Measurements from ENCODE around the gene ANTXRL. TPM values are rescaled to one million over a fixed set of nuclear protein-coding genes. Genes with fewer than 3 reads are reported as not detected.
"Not testable (repeated sequence)": the region's sequence is repeated elsewhere in the genome, so short reads cannot be mapped to it uniquely, and the experiment has no call there.

The ANTXRL gene
- total RNA-seq, 1 donor from 2014 or later, result not detected

DNA sequence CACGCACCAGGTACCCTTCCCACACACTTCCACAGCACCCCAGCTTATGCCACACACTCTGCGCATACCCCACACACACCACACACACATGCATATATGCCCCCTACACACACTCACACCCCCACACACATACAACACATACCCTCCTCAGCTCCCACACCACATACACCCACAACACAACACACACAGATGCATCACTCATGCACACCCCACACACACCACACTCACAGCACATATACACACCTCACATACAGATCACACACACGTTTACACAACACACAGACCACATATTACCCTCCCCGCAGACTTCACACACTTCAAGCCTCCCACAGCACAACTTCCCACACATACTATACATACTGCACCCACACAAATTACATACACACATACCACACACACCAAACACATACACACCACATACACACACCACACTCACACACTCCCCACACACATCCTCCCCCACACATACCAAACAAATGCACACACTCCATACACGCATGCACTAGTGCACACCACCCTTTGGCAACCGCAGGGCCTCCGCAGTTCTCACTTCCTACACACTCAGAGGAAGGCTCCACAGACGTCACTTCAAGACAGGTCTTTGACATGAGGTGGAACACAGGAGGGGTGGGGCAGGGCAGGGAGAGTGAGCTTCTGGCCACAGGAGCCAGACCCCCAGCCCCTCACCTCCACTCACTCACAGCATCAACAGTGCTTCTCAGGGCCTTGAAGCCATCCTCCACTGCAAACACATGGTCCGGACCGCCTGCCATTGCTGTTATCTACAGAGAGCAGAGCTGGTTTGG lies 18.5 kb upstream of the ANTXRL start:
- H3K9me3 ChIP-seq (ENCODE audit: insufficient read depth, low read depth, low read length), result no peaks in the 10 kb centered on the region
- H3K27ac ChIP-seq (ENCODE audit: low read depth, low read length), result no peak overlapping the region
- H2AFZ ChIP-seq (ENCODE audit: low read depth, low read length), result no peak overlapping the region
- Mint-ChIP-seq H3K36me3 (ENCODE audit: low read depth, unreplicated experiment) (no peaks in the 10 kb centered on the region), H3K27me3 (ENCODE audit: low read depth, unreplicated experiment) (peaks cover 23% of the 10 kb centered on the region), H3K27ac (ENCODE audit: unreplicated experiment) (no peak overlapping the region), H3K4me1 (ENCODE audit: low read depth, unreplicated experiment) (peaks cover 9% of the 10 kb centered on the region), H3K9me3 (ENCODE audit: unreplicated experiment) (no peaks in the 10 kb centered on the region), H3K4me3 (ENCODE audit: unreplicated experiment) (no peak overlapping the region)
- H3K4me3 ChIP-seq (ENCODE audit: insufficient read depth, low read depth, low read length), result no peak overlapping the region
- H3K4me2 ChIP-seq (ENCODE audit: low read length), result no peak overlapping the region
- H3K9ac ChIP-seq (ENCODE audit: low read length), result no peak overlapping the region
- DNase-seq (ENCODE audit: low read depth) (no peak), FAIRE-seq (no peak)
- H3K79me2 ChIP-seq (ENCODE audit: insufficient read depth, low read length), result no peaks in the 10 kb centered on the region
- no peaks in the 10 kb centered on the region for H4K20me1 ChIP-seq (ENCODE audit: insufficient read depth, low read length)
- H3K36me3 ChIP-seq (ENCODE audit: insufficient read depth, low read length), result no peaks in the 10 kb centered on the region
- no peak for TF ChIP-seq EZH2 (IDR thresholded peaks at IDR 0.05; ENCODE audit: insufficient read depth, low read length)
- TF ChIP-seq, protein P1, sequence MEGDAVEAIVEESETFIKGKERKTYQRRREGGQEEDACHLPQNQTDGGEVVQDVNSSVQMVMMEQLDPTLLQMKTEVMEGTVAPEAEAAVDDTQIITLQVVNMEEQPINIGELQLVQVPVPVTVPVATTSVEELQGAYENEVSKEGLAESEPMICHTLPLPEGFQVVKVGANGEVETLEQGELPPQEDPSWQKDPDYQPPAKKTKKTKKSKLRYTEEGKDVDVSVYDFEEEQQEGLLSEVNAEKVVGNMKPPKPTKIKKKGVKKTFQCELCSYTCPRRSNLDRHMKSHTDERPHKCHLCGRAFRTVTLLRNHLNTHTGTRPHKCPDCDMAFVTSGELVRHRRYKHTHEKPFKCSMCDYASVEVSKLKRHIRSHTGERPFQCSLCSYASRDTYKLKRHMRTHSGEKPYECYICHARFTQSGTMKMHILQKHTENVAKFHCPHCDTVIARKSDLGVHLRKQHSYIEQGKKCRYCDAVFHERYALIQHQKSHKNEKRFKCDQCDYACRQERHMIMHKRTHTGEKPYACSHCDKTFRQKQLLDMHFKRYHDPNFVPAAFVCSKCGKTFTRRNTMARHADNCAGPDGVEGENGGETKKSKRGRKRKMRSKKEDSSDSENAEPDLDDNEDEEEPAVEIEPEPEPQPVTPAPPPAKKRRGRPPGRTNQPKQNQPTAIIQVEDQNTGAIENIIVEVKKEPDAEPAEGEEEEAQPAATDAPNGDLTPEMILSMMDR (IDR thresholded peaks at IDR 0.05; ENCODE audit: insufficient read depth, low read depth, low read length), result no peak
- H3K4me1 ChIP-seq (ENCODE audit: insufficient read depth, low read length), result no peaks in the 10 kb centered on the region
- peaks cover 2% of the 10 kb centered on the region for H3K27me3 ChIP-seq (ENCODE audit: insufficient read depth, low read length)

DNA sequence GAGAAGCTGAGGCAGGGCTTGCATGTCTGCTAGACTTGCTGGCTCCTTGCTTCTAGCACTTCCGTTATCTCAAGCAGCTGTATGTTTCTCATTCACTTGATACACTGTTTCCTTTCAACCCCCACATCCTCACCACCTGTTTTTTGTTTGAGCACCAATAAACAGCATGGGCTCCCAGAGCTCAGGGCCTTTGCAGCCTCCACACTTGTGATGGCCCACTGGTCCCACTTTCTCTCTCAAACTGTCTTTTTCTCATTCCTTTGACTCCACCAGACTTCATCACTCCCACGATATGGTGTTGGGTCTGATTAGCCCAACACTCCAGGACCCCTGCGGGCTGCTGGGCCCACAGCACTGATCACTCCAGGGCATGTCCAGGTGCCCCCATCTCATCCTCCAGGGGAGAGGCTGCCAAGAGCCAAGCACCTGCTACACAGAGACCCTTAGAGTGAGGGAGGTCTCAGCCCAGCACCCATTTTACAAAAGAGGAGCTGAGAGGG lies 17.2 kb upstream of the ANTXRL start:
- not testable (repeated sequence) for H3K4me1 Mint-ChIP-seq (ENCODE audit: low read depth, unreplicated experiment); H3K4me1 ChIP-seq (ENCODE audit: insufficient read depth, low read length); H2AFZ ChIP-seq (ENCODE audit: low read depth, low read length); H3K27ac ChIP-seq (ENCODE audit: low read depth, low read length); H3K4me3 ChIP-seq (ENCODE audit: insufficient read depth, low read depth, low read length); H3K36me3 ChIP-seq (ENCODE audit: insufficient read depth, low read length); DNase-seq (ENCODE audit: low read depth); H3K36me3 Mint-ChIP-seq (ENCODE audit: low read depth, unreplicated experiment); H3K4me2 ChIP-seq (ENCODE audit: low read length); H3K9ac ChIP-seq (ENCODE audit: low read length); H3K27ac Mint-ChIP-seq (ENCODE audit: unreplicated experiment); H3K79me2 ChIP-seq (ENCODE audit: insufficient read depth, low read length); H4K20me1 ChIP-seq (ENCODE audit: insufficient read depth, low read length); H3K9me3 Mint-ChIP-seq (ENCODE audit: unreplicated experiment); FAIRE-seq; H3K9me3 ChIP-seq (ENCODE audit: insufficient read depth, low read depth, low read length); H3K27me3 ChIP-seq (ENCODE audit: insufficient read depth, low read length); H3K4me3 Mint-ChIP-seq (ENCODE audit: unreplicated experiment)
- H3K27me3 Mint-ChIP-seq (ENCODE audit: low read depth, unreplicated experiment), result peaks cover 29% of the 10 kb centered on the region

DNA sequence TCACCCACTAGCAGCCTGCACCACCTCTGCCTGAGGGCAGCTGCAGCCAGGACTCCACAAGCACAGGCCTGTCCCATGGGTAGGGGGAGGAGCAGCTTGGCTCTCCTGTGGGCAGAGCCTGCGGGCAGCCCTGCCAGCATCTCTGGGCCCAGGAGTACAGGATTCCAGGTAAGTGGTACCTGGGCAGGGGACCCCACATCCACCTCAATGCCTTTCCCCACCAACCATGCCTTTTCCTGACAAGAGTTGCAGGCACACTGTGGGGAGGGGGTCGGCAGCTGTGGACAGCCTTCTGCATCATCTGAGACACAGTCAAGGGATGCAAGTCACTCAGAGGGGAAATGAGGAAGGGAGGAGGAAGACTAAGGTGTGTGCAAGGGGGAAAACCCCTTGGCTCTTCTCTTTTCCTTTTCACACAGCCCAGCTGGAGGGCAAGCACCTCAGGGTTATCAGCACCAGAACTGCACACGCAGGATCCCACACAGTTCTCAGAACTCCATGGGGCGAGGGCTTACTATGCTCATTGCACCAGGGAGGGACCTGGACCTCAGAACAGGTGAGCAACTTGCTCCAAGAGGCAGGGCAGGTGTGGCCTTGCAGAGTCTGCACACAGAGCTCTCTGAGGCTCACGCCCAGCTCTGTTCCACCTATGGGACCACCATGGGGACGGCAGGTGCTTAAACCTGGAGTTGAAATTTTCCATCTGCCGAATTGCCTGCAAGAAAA lies 16.5 kb upstream of the ANTXRL start:
- Histone ChIP-seq H4K20me1 (ENCODE audit: insufficient read depth, low read length) (no peaks in the 10 kb centered on the region), H3K9me3 (ENCODE audit: insufficient read depth, low read depth, low read length) (no peaks in the 10 kb centered on the region), H3K4me3 (ENCODE audit: insufficient read depth, low read depth, low read length) (no peak overlapping the region), H2AFZ (ENCODE audit: low read depth, low read length) (no peak overlapping the region), H3K79me2 (ENCODE audit: insufficient read depth, low read length) (no peaks in the 10 kb centered on the region), H3K27ac (ENCODE audit: low read depth, low read length) (no peak overlapping the region), H3K36me3 (ENCODE audit: insufficient read depth, low read length) (no peaks in the 10 kb centered on the region), H3K4me1 (ENCODE audit: insufficient read depth, low read length) (no peaks in the 10 kb centered on the region), H3K4me2 (ENCODE audit: low read length) (no peak overlapping the region), H3K9ac (ENCODE audit: low read length) (no peak overlapping the region), H3K27me3 (ENCODE audit: insufficient read depth, low read length) (peaks cover 2% of the 10 kb centered on the region)
- Mint-ChIP-seq H3K36me3 (ENCODE audit: low read depth, unreplicated experiment) (no peaks in the 10 kb centered on the region), H3K4me1 (ENCODE audit: low read depth, unreplicated experiment) (peaks cover 9% of the 10 kb centered on the region), H3K27ac (ENCODE audit: unreplicated experiment) (no peak overlapping the region), H3K9me3 (ENCODE audit: unreplicated experiment) (no peaks in the 10 kb centered on the region), H3K27me3 (ENCODE audit: low read depth, unreplicated experiment) (peaks cover 26% of the 10 kb centered on the region), H3K4me3 (ENCODE audit: unreplicated experiment) (no peak overlapping the region)
- FAIRE-seq (no peak), DNase-seq (ENCODE audit: low read depth) (no peak)
- TF ChIP-seq EZH2 (IDR thresholded peaks at IDR 0.05; ENCODE audit: insufficient read depth, low read length), result no peak
- TF ChIP-seq, protein P1 (IDR thresholded peaks at IDR 0.05; ENCODE audit: insufficient read depth, low read depth, low read length), result no peak

DNA sequence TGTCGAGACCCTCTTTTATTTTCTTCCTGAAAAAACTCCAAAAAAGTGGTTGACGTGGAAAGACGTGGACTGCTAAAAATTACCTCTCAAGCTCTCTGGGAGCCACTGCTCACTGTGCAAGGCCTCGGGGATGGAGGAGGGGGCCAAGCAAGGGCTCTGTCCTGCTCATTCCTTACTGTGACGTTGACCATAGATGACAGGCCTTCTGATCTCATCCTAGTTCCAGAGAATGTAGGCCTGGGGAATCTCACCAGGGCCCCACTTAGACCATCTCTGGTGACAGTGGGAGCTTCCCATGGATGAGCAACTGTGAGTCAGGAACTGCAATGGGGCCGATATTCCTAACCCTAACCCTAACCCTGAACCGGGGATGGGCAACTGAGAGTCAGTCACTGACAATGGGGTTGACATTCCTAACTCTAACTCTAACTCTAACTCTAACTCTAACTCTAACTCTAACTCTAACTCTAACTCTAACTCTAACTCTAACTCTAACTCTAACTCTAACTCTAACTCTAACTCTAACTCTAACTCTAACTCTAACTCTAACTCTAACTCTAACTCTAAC lies 15.8 kb upstream of the ANTXRL start:
- not testable (repeated sequence) for FAIRE-seq; H3K9me3 ChIP-seq (ENCODE audit: insufficient read depth, low read depth, low read length); H3K27me3 ChIP-seq (ENCODE audit: insufficient read depth, low read length); H3K4me3 ChIP-seq (ENCODE audit: insufficient read depth, low read depth, low read length); H3K4me2 ChIP-seq (ENCODE audit: low read length); H4K20me1 ChIP-seq (ENCODE audit: insufficient read depth, low read length); H3K36me3 ChIP-seq (ENCODE audit: insufficient read depth, low read length); H3K27ac Mint-ChIP-seq (ENCODE audit: unreplicated experiment); H3K4me1 ChIP-seq (ENCODE audit: insufficient read depth, low read length); H3K4me3 Mint-ChIP-seq (ENCODE audit: unreplicated experiment); H3K36me3 Mint-ChIP-seq (ENCODE audit: low read depth, unreplicated experiment); H3K27ac ChIP-seq (ENCODE audit: low read depth, low read length); H2AFZ ChIP-seq (ENCODE audit: low read depth, low read length); DNase-seq (ENCODE audit: low read depth); H3K79me2 ChIP-seq (ENCODE audit: insufficient read depth, low read length); H3K4me1 Mint-ChIP-seq (ENCODE audit: low read depth, unreplicated experiment); H3K9me3 Mint-ChIP-seq (ENCODE audit: unreplicated experiment); H3K9ac ChIP-seq (ENCODE audit: low read length)
- peaks cover 23% of the 10 kb centered on the region for H3K27me3 Mint-ChIP-seq (ENCODE audit: low read depth, unreplicated experiment)

Measured in astrocyte (in vitro differentiated cells and primary cell).